Natural killer cell (primary cell): ENCODE data around the gene ESRRG. TPM values are rescaled to one million over a fixed set of nuclear protein-coding genes. Genes with fewer than 3 reads are reported as not detected.

Experiments used
- ATAC-seq, 3 donors: fragments of 150-1000 bp in 2 of 3; fragments of 200-7000 bp in 1 of 3; cut with Tn5 transposase; 1 replicate in 1 of 3; 2 replicates in 2 of 3; pipeline ENCODE4 v1.10.0; 2021; ENCODE audit warnings: mild to moderate bottlenecking in 2 of 3, moderate library complexity in 2 of 3
- DNase-seq, 2 donors: peaks; one replicate each; pipeline versions ENCODE4 v3.0.0 to v3.0.0-alpha.2; 2013 to 2021; ENCODE audit warnings: mixed read lengths in 1 of 2
- H3K27ac ChIP-seq: one replicate; pipeline ENCODE4 v1.5.1; 2013; ENCODE audit warnings: mild to moderate bottlenecking, low read length
- H3K27me3 ChIP-seq: one replicate; pipeline ENCODE4 v1.6.1; 2013; ENCODE audit warnings: low read length; ENCODE audit not compliant: control insufficient read depth, insufficient read depth
- H3K36me3 ChIP-seq: one replicate; pipeline ENCODE4 v1.6.1; 2013; ENCODE audit warnings: low read length; ENCODE audit not compliant: control insufficient read depth, insufficient read depth
- H3K4me1 ChIP-seq: one replicate; pipeline ENCODE4 v1.6.1; 2013; ENCODE audit warnings: low read length; ENCODE audit not compliant: control insufficient read depth, insufficient read depth
- H3K4me3 ChIP-seq: one replicate; pipeline ENCODE4 v1.5.1; 2013; ENCODE audit warnings: low read length
- H3K9me3 ChIP-seq: one replicate; pipeline ENCODE4 v1.6.1; 2013; ENCODE audit warnings: low read length; ENCODE audit not compliant: control insufficient read depth, insufficient read depth
- H3K27ac Mint-ChIP-seq, 2 donors: one replicate each; pipeline ENCODE4 v1.8.0; 2022; ENCODE audit warnings: mild to moderate bottlenecking in 2 of 2, mixed read lengths in 2 of 2, moderate library complexity in 1 of 2
- H3K27me3 Mint-ChIP-seq, 2 donors: one replicate each; pipeline ENCODE4 v1.8.0; 2022; ENCODE audit warnings: low read depth in 2 of 2, mixed read lengths in 2 of 2
- H3K36me3 Mint-ChIP-seq: one replicate; pipeline ENCODE4 v1.8.0; 2022; ENCODE audit warnings: mixed read lengths
- H3K4me1 Mint-ChIP-seq, 2 donors: one replicate each; pipeline ENCODE4 v1.8.0; 2022; ENCODE audit warnings: mixed read lengths in 2 of 2
- H3K4me3 Mint-ChIP-seq: one replicate; pipeline ENCODE4 v1.8.0; 2022; ENCODE audit warnings: mild to moderate bottlenecking, moderate library complexity, mixed read lengths
- H3K9me3 Mint-ChIP-seq, 2 donors: one replicate each; pipeline ENCODE4 v1.8.0; 2022; ENCODE audit warnings: mixed read lengths in 2 of 2
- CTCF ChIP-seq: fragments of 200-600 bp; IDR thresholded peaks from one replicate; pipeline ENCODE4 v1.8.0; 2022; ENCODE audit warnings: antibody characterized with exemption
- WGBS: methylation state at CpG from one replicate; pipeline ENCODE4 v1.1.7; 2013; ENCODE audit warnings: missing lambda C conversion rate; ENCODE audit not compliant: insufficient coverage; 5-methylcytosine and 5-hydroxymethylcytosine counted together
- intact Hi-C: fragments of 100-400 bp; cut with micrococcal nuclease; formaldehyde crosslinking; loops from one replicate; pipeline ENCODE4 v1.14.2; 2022
- total RNA-seq, 4 donors: library from RNA; stranded (reverse); fragments of 120-200 nt in 1 of 4; gene quantifications; one replicate each; pipeline versions ENCODE4 v1.2.3 to v1.2.4, GENCODE V29; 2013 to 2022

Gene ESRRG
- total RNA-seq, 3 donors from 2014 or later (not counting 1 experiment from before 2014, with no cell fraction given): not detected

- H3K4me3 ChIP-seq: no peak overlapping the region
- intact Hi-C loops: no loop called here
- peaks cover 5 to 6% of the 10 kb centered on the region in 2 donors for H3K9me3 Mint-ChIP-seq
- DNase-seq: no peak
- no peaks in the 10 kb centered on the region for H3K27me3 Mint-ChIP-seq
- H3K36me3 Mint-ChIP-seq: no peaks in the 10 kb centered on the region
- H3K4me1 Mint-ChIP-seq: no peaks in the 10 kb centered on the region
- H3K4me3 Mint-ChIP-seq: no peak overlapping the region
- no peaks in the 10 kb centered on the region for H3K36me3 ChIP-seq
- no peak for ATAC-seq
- H3K27ac ChIP-seq: no peak overlapping the region
- H3K27me3 ChIP-seq: no peaks in the 10 kb centered on the region
- no peak overlapping the region for H3K27ac Mint-ChIP-seq
- TF ChIP-seq CTCF: no peak
- WGBS: 79% methylated on average over 8 of the region's 8 CpGs
- no peaks in the 10 kb centered on the region for H3K4me1 ChIP-seq
- H3K9me3 ChIP-seq: no peaks in the 10 kb centered on the region
These were observed 204.2 kb downstream of the ESRRG start for GRCh38 chr1:216518844-216519627.

GRCh38 chr1:216502528-216503162 is 220.6 kb downstream of the ESRRG start:
- peaks cover 10 to 11% of the 10 kb centered on the region in 2 donors for H3K9me3 Mint-ChIP-seq
- no peaks in the 10 kb centered on the region for H3K27me3 ChIP-seq
- ATAC-seq (no peak), DNase-seq (no peak)
- 63% methylated on average over 7 of the region's 7 CpGs for WGBS
- H3K27ac Mint-ChIP-seq: no peak overlapping the region
- H3K4me3 Mint-ChIP-seq: no peak overlapping the region
- no peak overlapping the region for H3K4me3 ChIP-seq
- H3K4me1 ChIP-seq: no peaks in the 10 kb centered on the region
- H3K36me3 ChIP-seq: no peaks in the 10 kb centered on the region
- H3K27me3 Mint-ChIP-seq: no peaks in the 10 kb centered on the region
- H3K4me1 Mint-ChIP-seq: no peaks in the 10 kb centered on the region
- no peak for TF ChIP-seq CTCF
- intact Hi-C loops: no loop called here
- peaks cover 4% of the 10 kb centered on the region for H3K9me3 ChIP-seq
- no peak overlapping the region for H3K27ac ChIP-seq
- H3K36me3 Mint-ChIP-seq: no peaks in the 10 kb centered on the region

- Mint-ChIP-seq H3K27ac (no peak overlapping the region), H3K27me3 (no peaks in the 10 kb centered on the region)
These were observed 222.8 kb downstream of the ESRRG start for GRCh38 chr1:216500273-216500967.

More at GRCh38 chr1:216500273-216500967, 222.8 kb downstream of the ESRRG start:
- no peak for ATAC-seq
- Histone ChIP-seq H3K36me3 (no peaks in the 10 kb centered on the region), H3K9me3 (peaks cover 9% of the 10 kb centered on the region), H3K27me3 (no peaks in the 10 kb centered on the region), H3K27ac (no peak overlapping the region), H3K4me3 (no peak overlapping the region), H3K4me1 (no peaks in the 10 kb centered on the region)
- Mint-ChIP-seq H3K4me1 (no peaks in the 10 kb centered on the region), H3K4me3 (no peak overlapping the region), H3K9me3 (peaks cover 9% of the 10 kb centered on the region in 2 donors), H3K36me3 (no peaks in the 10 kb centered on the region)
- TF ChIP-seq CTCF: no peak
- DNase-seq: no peak
- intact Hi-C loops: no loop called here
- 66% methylated on average over 3 of the region's 3 CpGs for WGBS
